Neural progenitor cell (in vitro differentiated cells): ENCODE measurements around the gene ZNF823. TPM values are rescaled to one million over a fixed set of nuclear protein-coding genes. Genes with fewer than 3 reads are reported as not detected.

Experiments
- DNase-seq: peaks from one replicate; pipeline ENCODE4 v3.0.0-alpha.2; 2016; ENCODE audit warnings: low spot score
- H2AFZ ChIP-seq: fragments of 200-600 bp; sonication (generic); replicated peaks from 2 replicates; pipeline ENCODE4 v1.6.1; 2016; ENCODE audit warnings: antibody characterized with exemption
- H3F3A ChIP-seq: fragments of 200-600 bp; sonication (generic); 2 replicates; pipeline ENCODE4 v1.6.1; 2016; ENCODE audit warnings: antibody characterized with exemption, low read depth
- H3K27ac ChIP-seq: fragments of 200-600 bp; sonication (generic); 2 replicates; pipeline ENCODE4 v1.5.1; 2016; ENCODE audit warnings: mild to moderate bottlenecking
- H3K27me3 ChIP-seq: fragments of 200-600 bp; sonication (generic); 2 replicates; pipeline ENCODE4 v1.6.1; 2016; ENCODE audit warnings: mild to moderate bottlenecking, moderate library complexity
- H3K36me3 ChIP-seq: fragments of 200-600 bp; sonication (generic); 2 replicates; pipeline ENCODE4 v1.5.1; 2016
- H3K4me1 ChIP-seq: fragments of 200-600 bp; sonication (generic); 2 replicates; pipeline ENCODE4 v1.6.1; 2016; ENCODE audit warnings: mixed run types
- H3K4me2 ChIP-seq: fragments of 200-600 bp; sonication (generic); 2 replicates; pipeline ENCODE4 v1.6.1; 2016
- H3K4me3 ChIP-seq: fragments of 200-600 bp; sonication (generic); 2 replicates; pipeline ENCODE4 v1.5.1; 2016
- H3K79me2 ChIP-seq: fragments of 200-600 bp; sonication (generic); 2 replicates; pipeline ENCODE4 v1.6.1; 2016; ENCODE audit warnings: low read depth
- H3K9ac ChIP-seq: fragments of 200-600 bp; sonication (generic); 2 replicates; pipeline ENCODE4 v1.6.1; 2016
- H3K9me3 ChIP-seq: fragments of 200-600 bp; sonication (generic); 2 replicates; pipeline ENCODE4 v1.5.1; 2016; ENCODE audit warnings: low read depth
- H4K20me1 ChIP-seq: fragments of 200-600 bp; sonication (generic); 2 replicates; pipeline ENCODE4 v1.6.1; 2016; ENCODE audit warnings: low read depth
- H3K27ac Mint-ChIP-seq: 3 replicates; pipeline ENCODE4 v1.8.0; 2021; ENCODE audit warnings: mixed read lengths
- H3K27me3 Mint-ChIP-seq: 2 replicates; pipeline ENCODE4 v1.8.0; 2022; ENCODE audit warnings: low read depth, mild to moderate bottlenecking, inconsistent platforms, moderate library complexity, mixed read lengths; ENCODE audit not compliant: insufficient read depth
- H3K36me3 Mint-ChIP-seq: 3 replicates; pipeline ENCODE4 v1.8.0; 2021; ENCODE audit warnings: mixed read lengths
- H3K4me1 Mint-ChIP-seq: 3 replicates; pipeline ENCODE4 v1.8.0; 2021; ENCODE audit warnings: mixed read lengths
- H3K4me3 Mint-ChIP-seq: 3 replicates; pipeline ENCODE4 v1.8.0; 2021; ENCODE audit warnings: mild to moderate bottlenecking, moderate library complexity, mixed read lengths
- H3K9me3 Mint-ChIP-seq: 3 replicates; pipeline ENCODE4 v1.8.0; 2020; ENCODE audit warnings: mixed read lengths
- CTCF ChIP-seq: fragments of 200-600 bp; sonication (generic); IDR thresholded peaks from 2 replicates; pipeline ENCODE4 v1.5.1; 2017; ENCODE audit warnings: antibody characterized with exemption, mild to moderate bottlenecking
- EZH2 ChIP-seq: fragments of 200-600 bp; sonication (generic); IDR thresholded peaks from 2 replicates; pipeline ENCODE4 v1.6.1; 2017; ENCODE audit warnings: antibody characterized with exemption, mild to moderate bottlenecking, moderate library complexity
- EZH2phosphoT487 ChIP-seq: fragments of 200-600 bp; sonication (generic); IDR thresholded peaks from 2 replicates; pipeline ENCODE4 v1.6.1; 2017; ENCODE audit warnings: antibody characterized with exemption
- total RNA-seq: library from RNA; depleted of rRNA; stranded (reverse); fragments of >200 nt; gene quantifications from 2 replicates; pipeline ENCODE4 v1.2.3, GENCODE V29; 2015; ENCODE audit warnings: low replicate concordance

Gene ZNF823
- total RNA-seq, 1 donor from 2014 or later: 12.3 TPM

GRCh38 chr19:11766597-11767591 is 28.1 kb upstream of the ZNF823 start, which contains the start of gene ZNF441:
Gene ZNF441, plus strand, starts transcription at chr19:11767000. Its CDS starts 194 bp downstream, at chr19:11767194.
- Histone ChIP-seq H3F3A (no peaks in the 10 kb centered on the region), H3K27ac (no peak within 1 kb of the TSS), H3K9ac (peak within 1 kb of the TSS; percentile 16), H3K9me3 (peaks cover 3% of the 10 kb centered on the region), H4K20me1 (no peaks in the 10 kb centered on the region), H3K4me2 (peak within 1 kb of the TSS; percentile 72), H3K4me3 (peak within 1 kb of the TSS; percentile 69), H3K4me1 (no peaks in the 10 kb centered on the region), H3K79me2 (no peaks in the 10 kb centered on the region), H2AFZ (peak within 1 kb of the TSS; percentile 95), H3K27me3 (peaks cover 52% of the 10 kb centered on the region), H3K36me3 (no peaks in the 10 kb centered on the region)
- peak; percentile 97 for DNase-seq
- TF ChIP-seq EZH2phosphoT487: no peak
- TF ChIP-seq EZH2: peak; percentile 44
- peak within 1 kb of the TSS; percentile 98 for H3K27ac Mint-ChIP-seq
- H3K27me3 Mint-ChIP-seq: no peaks in the 10 kb centered on the region
- peak within 1 kb of the TSS; percentile 98 for H3K4me3 Mint-ChIP-seq
- H3K9me3 Mint-ChIP-seq: peaks cover 35% of the 10 kb centered on the region
- peaks cover 10% of the 10 kb centered on the region for H3K4me1 Mint-ChIP-seq
- peaks cover 13% of the 10 kb centered on the region for H3K36me3 Mint-ChIP-seq

- Histone ChIP-seq H3K4me1 (no peaks in the 10 kb centered on the region), H3K79me2 (no peaks in the 10 kb centered on the region), H3K9ac (no peak overlapping the region), H3K4me3 (no peak overlapping the region), H3F3A (no peaks in the 10 kb centered on the region), H4K20me1 (no peaks in the 10 kb centered on the region), H3K4me2 (no peak overlapping the region), H2AFZ (no peak overlapping the region), H3K36me3 (no peaks in the 10 kb centered on the region), H3K27ac (no peak overlapping the region), H3K27me3 (peaks cover 46% of the 10 kb centered on the region), H3K9me3 (no peaks in the 10 kb centered on the region)
- Mint-ChIP-seq H3K27ac (no peak overlapping the region), H3K36me3 (peaks cover 2% of the 10 kb centered on the region), H3K4me1 (peaks cover 10% of the 10 kb centered on the region), H3K4me3 (no peak overlapping the region), H3K27me3 (no peaks in the 10 kb centered on the region), H3K9me3 (peaks cover 10% of the 10 kb centered on the region)
- no peak for DNase-seq
- TF ChIP-seq EZH2: no peak
- no peak for TF ChIP-seq CTCF
- no peak for TF ChIP-seq EZH2phosphoT487
Measured at GRCh38 chr19:11763611-11764010, 24.9 kb upstream of the ZNF823 start.

- Mint-ChIP-seq H3K4me1 (peaks cover 10% of the 10 kb centered on the region), H3K36me3 (peaks cover 2% of the 10 kb centered on the region), H3K9me3 (peaks cover 7% of the 10 kb centered on the region), H3K27me3 (no peaks in the 10 kb centered on the region), H3K27ac (no peak overlapping the region), H3K4me3 (no peak overlapping the region)
- no peak overlapping the region for H3K27ac ChIP-seq
- H3K36me3 ChIP-seq: no peaks in the 10 kb centered on the region
- no peak overlapping the region for H3K9ac ChIP-seq
- TF ChIP-seq CTCF (no peak), EZH2phosphoT487 (no peak), EZH2 (no peak)
- no peaks in the 10 kb centered on the region for H3K79me2 ChIP-seq
- DNase-seq: no peak
- no peaks in the 10 kb centered on the region for H3K9me3 ChIP-seq
- no peaks in the 10 kb centered on the region for H4K20me1 ChIP-seq
- H3K27me3 ChIP-seq: peaks cover 41% of the 10 kb centered on the region
- H3K4me3 ChIP-seq: no peak overlapping the region
- no peaks in the 10 kb centered on the region for H3K4me1 ChIP-seq
- no peaks in the 10 kb centered on the region for H3F3A ChIP-seq
- H2AFZ ChIP-seq: no peak overlapping the region
- no peak overlapping the region for H3K4me2 ChIP-seq
Measured at GRCh38 chr19:11763117-11763516, 24.4 kb upstream of the ZNF823 start.
